Thyroid gland (tissue), 4 donors: Measurements from ENCODE around the gene NUDT3.

Source experiments
- POLR2A ChIP-seq, 2 donors: fragments of 450-650 bp; IDR thresholded peaks; one replicate each; pipeline ENCODE4 v1.6.1; 2017; ENCODE audit warnings: antibody characterized with exemption in 2 of 2, mild to moderate bottlenecking in 2 of 2, moderate library complexity in 1 of 2
- TF ChIP-seq, protein P1 (sequence below), 6 experiments: fragments of 200-600 bp in 3 of 6; fragments of 450-650 bp in 3 of 6; sonication (generic) in 3 of 6; IDR thresholded peaks; one replicate each; pipeline ENCODE4 v1.5.1; 2016 to 2019; ENCODE audit warnings: antibody characterized with exemption in 6 of 6, mild to moderate bottlenecking in 2 of 6, inconsistent platforms in 1 of 6, moderate library complexity in 1 of 6

- TF ChIP-seq, protein P1, sequence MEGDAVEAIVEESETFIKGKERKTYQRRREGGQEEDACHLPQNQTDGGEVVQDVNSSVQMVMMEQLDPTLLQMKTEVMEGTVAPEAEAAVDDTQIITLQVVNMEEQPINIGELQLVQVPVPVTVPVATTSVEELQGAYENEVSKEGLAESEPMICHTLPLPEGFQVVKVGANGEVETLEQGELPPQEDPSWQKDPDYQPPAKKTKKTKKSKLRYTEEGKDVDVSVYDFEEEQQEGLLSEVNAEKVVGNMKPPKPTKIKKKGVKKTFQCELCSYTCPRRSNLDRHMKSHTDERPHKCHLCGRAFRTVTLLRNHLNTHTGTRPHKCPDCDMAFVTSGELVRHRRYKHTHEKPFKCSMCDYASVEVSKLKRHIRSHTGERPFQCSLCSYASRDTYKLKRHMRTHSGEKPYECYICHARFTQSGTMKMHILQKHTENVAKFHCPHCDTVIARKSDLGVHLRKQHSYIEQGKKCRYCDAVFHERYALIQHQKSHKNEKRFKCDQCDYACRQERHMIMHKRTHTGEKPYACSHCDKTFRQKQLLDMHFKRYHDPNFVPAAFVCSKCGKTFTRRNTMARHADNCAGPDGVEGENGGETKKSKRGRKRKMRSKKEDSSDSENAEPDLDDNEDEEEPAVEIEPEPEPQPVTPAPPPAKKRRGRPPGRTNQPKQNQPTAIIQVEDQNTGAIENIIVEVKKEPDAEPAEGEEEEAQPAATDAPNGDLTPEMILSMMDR (IDR thresholded peaks at IDR 0.05), result no peak
- TF ChIP-seq POLR2A (IDR thresholded peaks at IDR 0.05), result no peak
Measured at GRCh38 chr6:34339971-34340370, 52.5 kb downstream of the NUDT3 start.
